ENCODE data around the gene IL23A.
"Not testable (repeated sequence)": the region's sequence is repeated elsewhere in the genome, so short reads cannot be mapped to it uniquely, and the experiment has no call there.

IL23A gene

DNA sequence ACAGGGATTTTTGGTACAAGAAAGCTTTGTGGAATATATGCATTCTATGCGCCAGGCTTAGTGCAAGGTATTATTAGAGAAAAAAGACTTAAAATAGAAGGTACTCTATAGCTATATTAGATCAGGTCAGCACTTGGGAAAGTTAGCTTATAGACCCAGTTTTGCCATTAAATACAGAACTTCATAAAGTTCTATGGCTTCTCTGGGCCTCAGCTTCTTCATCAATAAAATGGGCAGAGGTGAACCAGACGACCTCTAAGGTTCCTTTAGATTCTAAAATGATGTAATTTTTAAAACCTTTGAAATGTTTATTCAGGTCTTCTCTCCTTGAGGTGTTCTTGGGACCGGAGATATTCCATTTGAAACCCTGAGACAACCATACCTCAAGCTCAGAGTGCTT lies 30.0 kb upstream of the IL23A start:
- TF ChIP-seq, protein P1, sequence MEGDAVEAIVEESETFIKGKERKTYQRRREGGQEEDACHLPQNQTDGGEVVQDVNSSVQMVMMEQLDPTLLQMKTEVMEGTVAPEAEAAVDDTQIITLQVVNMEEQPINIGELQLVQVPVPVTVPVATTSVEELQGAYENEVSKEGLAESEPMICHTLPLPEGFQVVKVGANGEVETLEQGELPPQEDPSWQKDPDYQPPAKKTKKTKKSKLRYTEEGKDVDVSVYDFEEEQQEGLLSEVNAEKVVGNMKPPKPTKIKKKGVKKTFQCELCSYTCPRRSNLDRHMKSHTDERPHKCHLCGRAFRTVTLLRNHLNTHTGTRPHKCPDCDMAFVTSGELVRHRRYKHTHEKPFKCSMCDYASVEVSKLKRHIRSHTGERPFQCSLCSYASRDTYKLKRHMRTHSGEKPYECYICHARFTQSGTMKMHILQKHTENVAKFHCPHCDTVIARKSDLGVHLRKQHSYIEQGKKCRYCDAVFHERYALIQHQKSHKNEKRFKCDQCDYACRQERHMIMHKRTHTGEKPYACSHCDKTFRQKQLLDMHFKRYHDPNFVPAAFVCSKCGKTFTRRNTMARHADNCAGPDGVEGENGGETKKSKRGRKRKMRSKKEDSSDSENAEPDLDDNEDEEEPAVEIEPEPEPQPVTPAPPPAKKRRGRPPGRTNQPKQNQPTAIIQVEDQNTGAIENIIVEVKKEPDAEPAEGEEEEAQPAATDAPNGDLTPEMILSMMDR (IDR thresholded peaks at IDR 0.05; ENCODE audit: borderline replicate concordance, control extremely low read depth, extremely low read depth, insufficient read depth, missing control alignments) = no peak
- no peak for DNase-seq (ENCODE audit: low spot score)
- in situ Hi-C loops (cut with MboI; ENCODE audit: low sequenced_read_pairs, unreplicated experiment) = no loop called here

DNA sequence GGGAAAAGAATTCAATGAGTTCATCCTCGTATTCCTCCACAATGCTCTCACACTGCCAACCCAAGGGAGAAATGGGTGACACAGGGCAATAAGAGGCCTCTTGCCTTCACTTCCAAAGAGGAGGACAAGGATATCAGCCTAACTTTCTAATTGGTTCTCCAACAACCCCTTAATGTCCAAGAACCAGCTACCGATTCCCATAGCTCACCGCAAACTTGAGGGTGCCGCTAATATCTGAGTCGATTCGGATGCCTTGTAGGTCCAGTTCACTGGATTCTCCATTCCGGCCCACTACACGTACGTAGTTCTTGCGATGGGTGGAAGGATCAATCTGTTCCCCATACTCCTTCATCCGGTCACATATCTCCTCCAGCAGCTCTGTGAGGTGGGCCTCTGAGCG lies 27.7 kb upstream of the IL23A start:
- in situ Hi-C loops (cut with MboI; ENCODE audit: low sequenced_read_pairs, unreplicated experiment) = loop anchor here (10.0 kb wide), 1 partner anchor 154 kb away; the partner anchor contains the start of gene SPRYD4

DNA sequence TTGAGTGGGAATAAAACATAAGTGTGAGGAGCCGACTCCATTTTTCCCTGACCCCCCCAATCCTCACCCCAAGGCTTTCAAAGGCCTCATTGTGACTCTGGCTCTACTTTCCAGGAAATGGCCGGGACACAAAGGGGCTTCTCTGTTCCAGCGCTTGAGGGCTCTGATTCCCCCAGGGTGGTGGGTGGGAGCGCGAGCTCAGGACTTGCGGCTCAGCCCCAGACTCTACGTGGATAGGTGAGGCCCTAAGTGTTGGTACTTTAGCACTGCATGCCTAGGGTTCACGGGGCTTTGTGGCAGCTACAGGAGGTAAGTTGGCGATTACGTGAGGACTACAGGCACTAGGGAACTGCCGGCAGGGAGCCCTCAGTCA lies 23.4 kb upstream of the IL23A start:
- peak; percentile 31 for DNase-seq (ENCODE audit: low spot score)
- TF ChIP-seq, protein P1 (IDR thresholded peaks at IDR 0.05; ENCODE audit: borderline replicate concordance, control extremely low read depth, extremely low read depth, insufficient read depth, missing control alignments) = no peak
- in situ Hi-C loops (cut with MboI; ENCODE audit: low sequenced_read_pairs, unreplicated experiment) = loop anchor here (10.0 kb wide), 1 partner anchor 150 kb away; the partner anchor contains the start of gene SPRYD4

More for the DNA sequence above, 27.7 kb upstream of the IL23A start:
- TF ChIP-seq, protein P1 (IDR thresholded peaks at IDR 0.05; ENCODE audit: borderline replicate concordance, control extremely low read depth, extremely low read depth, insufficient read depth, missing control alignments) = no peak
- no peak for DNase-seq (ENCODE audit: low spot score)

DNA sequence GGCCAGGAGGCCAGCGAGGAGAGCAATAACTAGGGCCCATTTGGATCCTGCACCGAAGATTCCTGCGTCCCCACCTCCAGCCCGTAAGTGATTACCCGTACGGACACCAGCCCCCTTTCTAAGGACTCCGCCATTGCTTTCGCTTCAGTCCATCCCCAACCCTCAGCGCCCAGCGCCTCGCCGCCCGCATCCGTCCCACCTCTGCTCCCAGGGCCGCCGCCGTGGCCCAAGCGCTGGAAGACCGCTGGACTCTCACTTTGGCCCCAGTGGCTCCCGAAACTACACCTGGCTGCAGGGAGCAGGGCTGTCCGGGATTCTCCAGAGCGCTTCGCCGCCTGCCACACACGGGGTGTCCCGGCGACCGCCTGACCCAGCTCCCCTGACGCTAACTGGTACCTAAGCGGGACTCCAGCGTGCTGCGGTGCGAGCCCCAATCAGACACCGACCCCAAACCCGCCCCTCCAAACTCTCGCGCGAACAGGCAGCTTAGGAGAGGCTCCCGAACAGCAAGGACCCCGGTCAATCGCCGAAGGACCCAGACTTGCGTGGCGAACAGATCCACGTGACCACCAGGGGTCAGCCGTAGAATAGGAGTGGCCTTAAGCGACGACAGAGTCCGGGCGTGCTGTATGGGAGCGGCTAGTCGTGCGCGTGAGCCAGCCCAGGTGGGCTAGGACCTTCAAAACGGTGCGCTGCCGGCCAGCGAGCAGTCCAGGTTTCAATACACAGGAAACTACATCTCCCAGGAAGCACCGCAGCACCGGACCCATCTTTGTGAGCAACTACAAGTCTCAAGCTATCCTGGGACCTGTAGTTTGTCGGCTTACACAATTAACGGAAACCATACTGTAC lies 22.8 kb upstream of the IL23A start, which contains the start of gene CNPY2:
CNPY2 (minus strand) TSS at position 367 of the 852 bp plus-strand sequence. CDS start 771 bp downstream, outside the sequence.
- in situ Hi-C loops (cut with MboI; ENCODE audit: low sequenced_read_pairs, unreplicated experiment) = loop anchor here (10.0 kb wide), 1 partner anchor 149 kb away; the partner anchor contains the start of gene SPRYD4
- peak; percentile 96 for DNase-seq (ENCODE audit: low spot score)
- TF ChIP-seq, protein P1 (IDR thresholded peaks at IDR 0.05; ENCODE audit: borderline replicate concordance, control extremely low read depth, extremely low read depth, insufficient read depth, missing control alignments) = peak; percentile 26

DNA sequence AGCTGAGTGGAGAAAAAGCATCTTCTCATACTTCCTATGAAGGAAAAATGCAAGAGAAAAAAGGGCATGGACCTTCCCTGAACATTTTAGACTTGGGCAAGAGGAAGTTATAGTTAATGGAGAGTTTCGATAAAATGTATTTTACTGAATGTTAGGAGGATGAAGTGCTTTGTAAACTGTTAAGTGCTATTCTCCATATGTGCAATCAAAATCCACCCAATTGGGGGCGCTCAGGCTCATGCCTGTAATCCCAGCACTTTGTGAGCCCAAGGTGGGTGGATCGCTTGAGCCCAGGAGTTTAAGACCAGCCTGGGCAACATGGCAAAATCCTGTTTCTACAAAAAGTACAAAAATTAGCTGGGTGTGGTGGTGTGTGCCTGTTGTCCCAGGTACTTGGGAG lies 21.0 kb upstream of the IL23A start:
- in situ Hi-C loops (cut with MboI; ENCODE audit: low sequenced_read_pairs, unreplicated experiment) = loop anchor here (10.0 kb wide), 1 partner anchor 147 kb away; the partner anchor contains the start of gene SPRYD4

DNA sequence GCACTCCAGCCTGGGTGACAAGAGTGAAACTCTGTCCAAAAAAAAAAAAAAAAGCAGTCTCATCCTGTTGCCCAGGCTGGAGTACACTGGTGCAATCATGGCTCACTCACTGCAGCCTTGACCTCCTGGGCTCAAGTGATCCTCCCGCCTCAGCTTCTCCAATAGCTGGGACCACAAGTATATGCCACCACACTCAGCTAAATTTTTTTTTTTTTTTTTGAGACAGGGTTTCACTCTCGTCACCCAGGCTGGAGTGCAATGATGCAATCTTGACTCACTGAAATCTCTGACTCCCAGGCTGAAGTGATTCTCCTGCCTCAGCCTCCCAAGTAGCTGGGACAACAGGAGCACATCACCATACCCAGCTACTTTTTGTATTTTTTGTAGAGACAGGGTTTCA lies 17.7 kb upstream of the IL23A start:
- TF ChIP-seq, protein P1 (IDR thresholded peaks at IDR 0.05; ENCODE audit: borderline replicate concordance, control extremely low read depth, extremely low read depth, insufficient read depth, missing control alignments) = no peak
- DNase-seq (ENCODE audit: low spot score) = no peak
- in situ Hi-C loops (cut with MboI; ENCODE audit: low sequenced_read_pairs, unreplicated experiment) = no loop called here

More for the DNA sequence above, 21.0 kb upstream of the IL23A start:
- TF ChIP-seq, protein P1 (IDR thresholded peaks at IDR 0.05; ENCODE audit: borderline replicate concordance, control extremely low read depth, extremely low read depth, insufficient read depth, missing control alignments) = no peak
- DNase-seq (ENCODE audit: low spot score) = no peak

DNA sequence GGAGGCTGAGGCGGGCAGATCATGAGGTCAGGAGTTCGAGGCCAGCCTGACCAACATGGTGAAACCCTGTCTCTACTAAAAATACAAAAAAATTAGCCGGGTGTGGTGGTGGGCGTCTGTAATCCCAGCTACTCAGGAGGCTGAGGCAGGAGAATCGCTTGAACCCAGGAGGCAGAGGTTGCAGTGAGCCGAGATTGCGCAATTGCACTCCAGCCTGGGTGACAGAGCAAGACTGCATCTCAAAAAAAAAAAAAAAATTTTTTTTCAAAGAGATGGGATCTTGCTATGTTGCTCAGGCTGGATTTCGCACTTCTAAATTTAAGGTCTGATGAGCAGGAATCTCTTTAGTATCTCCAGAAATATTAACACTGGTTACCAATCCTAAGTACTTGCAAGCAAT lies 17.1 kb upstream of the IL23A start:
- DNase-seq (ENCODE audit: low spot score); in situ Hi-C loops (cut with MboI; ENCODE audit: low sequenced_read_pairs, unreplicated experiment): not testable (repeated sequence)

Data from GM13976 (cell line).